K562 treated with DMSO at 1 percent for 48 hours (cell line): ENCODE measurements around the gene ZNF639. TPM values are rescaled to one million over a fixed set of nuclear protein-coding genes. Genes with fewer than 3 reads are reported as not detected.

ENCODE experiments used
- total RNA-seq: library from RNA; unstranded; fragments of 300-600 nt; gene quantifications from 2 replicates; pipeline ENCODE4 v1.2.3, GENCODE V29; 2022; ENCODE audit warnings: low replicate concordance; ENCODE audit errors: extremely low read depth

Gene ZNF639
- total RNA-seq: not detected in 2 replicates

GRCh38 chr3:179322286-179323196 is at the start of gene ZNF639:
ZNF639 (plus strand) TSS chr3:179323031; CDS start chr3:179328294, 5,263 bp downstream.

GRCh38 chr3:179347345-179348194 is 24.7 kb downstream of the ZNF639 start, which contains the start of gene MFN1:
MFN1 (plus strand) TSS chr3:179347709; CDS start chr3:179348852, 1,143 bp downstream.

Other genes starting within 250 kb of the ZNF639 start
- gene PIK3CA, start 174.7 kb upstream of the ZNF639 start, total RNA-seq: not detected in 2 replicates
- gene KCNMB3, start 71.9 kb upstream of the ZNF639 start, total RNA-seq: not detected in 2 replicates
- gene MFN1, start 24.7 kb downstream of the ZNF639 start, total RNA-seq: not detected in 2 replicates
- gene GNB4, start 128.4 kb downstream of the ZNF639 start, total RNA-seq: not detected in 2 replicates
- not detected in 2 replicates for gene ACTL6A, start 239.9 kb downstream of the ZNF639 start, total RNA-seq